Measurements from ENCODE around the gene GPR132. TPM values are rescaled to one million over a fixed set of nuclear protein-coding genes. Genes with fewer than 3 reads are reported as not detected.

Gene GPR132
- total and polyA plus RNA-seq, 10 of the 15 experiments (the other 5 are each of a cell fraction or from before 2014, with no cell fraction given): 1.9 to 49.3 (median 20.4) TPM

GRCh38 chr14:105060751-105061427, 4.3 kb downstream of the GPR132 start (continued):
- TF ChIP-seq ZBTB11 (CRISPR knock-in tag; IDR thresholded peaks at IDR 0.05): no peak
- peak in 1 of 2 experiments; percentile 70; a peak in 2 of 4 replicates for TF ChIP-seq BHLHE40 (IDR thresholded peaks at IDR 0.05; ENCODE audit: borderline replicate concordance in 1 of 2, low read depth in 2 of 2, low read length in 1 of 2)
- no peak for TF ChIP-seq NFIC (IDR thresholded peaks at IDR 0.05; ENCODE audit: low read depth, low read length)
- no peak for TF ChIP-seq PRDM15 (CRISPR knock-in tag; IDR thresholded peaks at IDR 0.05)
- TF ChIP-seq SPI1 (IDR thresholded peaks at IDR 0.05; ENCODE audit: borderline replicate concordance, insufficient read depth, low read depth, low read length): peak; percentile 59; the same call in 1 of the 2 replicates
- 0 out of 2 replicates have a peak, but pooled peaks have one; percentile 29 for TF ChIP-seq MAX (IDR thresholded peaks at IDR 0.05; ENCODE audit: low read depth, low read length)
- 0 out of 2 replicates have a peak, but pooled peaks have one; percentile 22 for TF ChIP-seq NR2F1 (conservative IDR thresholded peaks at IDR 0.05)
- TF ChIP-seq LARP7 (IDR thresholded peaks at IDR 0.05): peak; percentile 42; the same call in 1 of the 2 replicates
- TF ChIP-seq ZNF687 (IDR thresholded peaks at IDR 0.05): 0 out of 2 replicates have a peak, but pooled peaks have one; percentile 37
- no peak for TF ChIP-seq E2F8 (IDR thresholded peaks at IDR 0.05; ENCODE audit: low read depth, partially characterized antibody)
- no peak for TF ChIP-seq ASH2L (IDR thresholded peaks at IDR 0.05; ENCODE audit: borderline replicate concordance, low read depth)
- no peak for TF ChIP-seq SRF (IDR thresholded peaks at IDR 0.05; ENCODE audit: low read depth in 2 of 2, low read length in 2 of 2)
- peak; percentile 43; the same call in 1 of the 2 replicates for TF ChIP-seq SMAD5 (IDR thresholded peaks at IDR 0.05; ENCODE audit: low read depth)
